Measurements from ENCODE around the gene FHL3.
A peak's percentile ranks its signal among the peaks of the same experiment; 100 is the strongest.
"Not testable (repeated sequence)": the region's sequence is repeated elsewhere in the genome, so short reads cannot be mapped to it uniquely, and the experiment has no call there.

Gene FHL3

GRCh38 chr1:37987679-37988078, 17.6 kb downstream of the FHL3 start:
- no peak for DNase-seq (ENCODE audit: low spot score)

- no peak for DNase-seq (ENCODE audit: low spot score)
Observed at GRCh38 chr1:37983546-37983945, 21.8 kb downstream of the FHL3 start.

GRCh38 chr1:37978541-37978940, 26.8 kb downstream of the FHL3 start:
- no peak for DNase-seq (ENCODE audit: low spot score)

GRCh38 chr1:37975083-37975482, 30.2 kb downstream of the FHL3 start:
- DNase-seq (ENCODE audit: low spot score): peak; percentile 72

- DNase-seq (ENCODE audit: low spot score): no peak
Observed at GRCh38 chr1:37974567-37974966, 30.7 kb downstream of the FHL3 start.

GRCh38 chr1:37973684-37974083, 31.6 kb downstream of the FHL3 start:
- not testable (repeated sequence) for DNase-seq (ENCODE audit: low spot score)

GRCh38 chr1:37965301-37965700, 40.0 kb downstream of the FHL3 start:
- DNase-seq (ENCODE audit: low spot score): no peak

GRCh38 chr1:37964106-37964505, 41.2 kb downstream of the FHL3 start:
- not testable (repeated sequence) for DNase-seq (ENCODE audit: low spot score)

- DNase-seq (ENCODE audit: low spot score): no peak
Observed at GRCh38 chr1:37958690-37959089, 46.6 kb downstream of the FHL3 start.

- DNase-seq (ENCODE audit: low spot score): no peak
Observed at GRCh38 chr1:37955685-37956084, 49.6 kb downstream of the FHL3 start.

- peak; percentile 29 for DNase-seq (ENCODE audit: low spot score)
Observed at GRCh38 chr1:37954316-37954971, 50.9 kb downstream of the FHL3 start.

GRCh38 chr1:37952738-37953137, 52.6 kb downstream of the FHL3 start:
- no peak for DNase-seq (ENCODE audit: low spot score)

GRCh38 chr1:37951783-37952624, 53.3 kb downstream of the FHL3 start:
- DNase-seq (ENCODE audit: low spot score): no peak

- no peak for DNase-seq (ENCODE audit: low spot score)
Observed at GRCh38 chr1:37951041-37951782, 54.1 kb downstream of the FHL3 start.

- peak; percentile 85 for DNase-seq (ENCODE audit: low spot score)
Observed at GRCh38 chr1:37949524-37950152, 55.7 kb downstream of the FHL3 start.

GRCh38 chr1:37948841-37949240, 56.5 kb downstream of the FHL3 start:
- no peak for DNase-seq (ENCODE audit: low spot score)

- no peak for DNase-seq (ENCODE audit: low spot score)
Observed at GRCh38 chr1:37948166-37948565, 57.1 kb downstream of the FHL3 start.

- no peak for DNase-seq (ENCODE audit: low spot score)
Observed at GRCh38 chr1:37947364-37947763, 58.0 kb downstream of the FHL3 start.

Data from cerebellar cortex (tissue), 1 donor.